Measurements from ENCODE around the gene NKX6-1.

The NKX6-1 gene

GRCh38 chr4:84497504-84498202 lies 1.4 kb downstream of the NKX6-1 start:
- DNase-seq = no peak

- DNase-seq = no peak
Observed at GRCh38 chr4:84496706-84497503, 2.2 kb downstream of the NKX6-1 start.

DNA sequence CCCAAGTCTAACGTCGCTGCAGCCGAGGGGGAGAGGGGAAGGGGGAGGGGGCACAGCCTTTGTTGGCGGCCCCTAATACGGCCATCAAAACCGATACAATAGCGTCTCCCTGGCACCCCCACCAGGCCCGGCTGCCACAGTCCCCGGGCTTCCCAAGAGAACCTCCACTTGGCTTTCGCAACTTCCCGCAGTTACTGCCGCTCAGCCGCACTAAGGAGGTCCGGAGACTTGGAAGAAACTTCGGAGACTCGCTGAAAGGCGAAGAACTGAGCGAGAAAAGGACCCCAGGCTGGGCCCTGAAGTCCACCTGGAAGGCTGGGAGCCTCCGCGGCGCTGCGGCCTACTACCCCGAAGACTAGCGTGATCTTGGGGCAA lies 2.8 kb downstream of the NKX6-1 start:
- no peak for DNase-seq

GRCh38 chr4:84495794-84496261 lies 3.3 kb downstream of the NKX6-1 start:
- no peak for DNase-seq

GRCh38 chr4:84495118-84495793 lies 3.8 kb downstream of the NKX6-1 start:
- no peak for DNase-seq

GRCh38 chr4:84494531-84494930 lies 4.6 kb downstream of the NKX6-1 start:
- no peak for DNase-seq

DNA sequence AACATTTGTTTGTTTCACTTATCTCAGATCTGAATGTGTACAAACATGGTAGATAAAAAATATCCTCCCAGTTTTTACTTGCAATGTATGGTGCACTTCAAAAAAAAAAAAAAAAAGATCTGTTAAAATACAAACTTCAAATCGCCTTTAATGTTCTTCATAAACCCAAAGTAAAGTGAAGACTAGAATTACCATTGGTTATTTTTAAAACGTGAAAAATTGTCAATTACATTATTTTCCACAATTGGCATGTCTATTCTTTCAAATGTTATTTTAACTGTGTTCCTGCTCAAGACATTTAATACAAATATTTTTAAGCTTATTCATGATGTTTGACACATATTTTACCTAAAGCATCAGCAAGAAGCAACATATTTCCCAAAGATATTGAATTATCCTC lies 5.0 kb downstream of the NKX6-1 start:
- no peak for DNase-seq

GRCh38 chr4:84493092-84493850 lies 5.8 kb downstream of the NKX6-1 start:
- no peak for DNase-seq

DNA sequence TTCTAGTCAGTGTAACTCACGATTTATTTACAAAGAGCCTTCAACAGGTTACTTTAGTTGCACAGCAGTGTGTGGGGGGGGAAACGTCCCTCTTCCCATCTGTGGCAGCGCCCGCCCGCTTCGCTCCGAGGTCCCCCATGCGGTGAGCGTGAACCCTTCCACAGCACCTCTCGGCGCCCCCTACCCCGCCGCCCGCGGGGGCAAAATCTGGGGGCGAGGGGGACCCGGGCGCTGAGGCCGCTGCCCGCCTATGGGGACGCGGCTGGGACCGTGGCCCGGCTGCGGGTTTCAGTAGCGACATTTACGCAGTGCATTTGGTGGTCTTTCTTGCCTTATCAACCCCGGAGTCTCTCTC lies 6.4 kb downstream of the NKX6-1 start:
- no peak for DNase-seq

DNA sequence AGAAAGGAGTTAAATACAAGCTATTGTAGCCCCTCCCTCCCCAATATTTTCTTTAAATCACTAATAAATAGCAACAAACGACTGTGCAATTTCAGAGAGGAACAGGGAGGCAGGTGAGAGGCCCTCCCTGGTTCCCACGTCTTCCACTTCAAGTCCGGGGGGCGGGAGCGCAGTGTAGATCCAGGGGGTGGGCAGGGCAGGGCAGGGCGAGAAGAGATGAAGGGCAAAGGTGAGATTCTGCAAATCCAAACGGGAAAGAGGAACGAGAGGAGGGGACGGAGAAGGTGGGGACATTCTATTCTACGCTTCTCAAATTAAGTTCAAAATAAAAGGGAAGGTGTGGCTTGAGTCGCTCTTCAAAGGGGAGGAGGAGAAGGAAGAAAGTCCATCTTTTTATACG lies 6.8 kb downstream of the NKX6-1 start:
- DNase-seq = no peak

DNA sequence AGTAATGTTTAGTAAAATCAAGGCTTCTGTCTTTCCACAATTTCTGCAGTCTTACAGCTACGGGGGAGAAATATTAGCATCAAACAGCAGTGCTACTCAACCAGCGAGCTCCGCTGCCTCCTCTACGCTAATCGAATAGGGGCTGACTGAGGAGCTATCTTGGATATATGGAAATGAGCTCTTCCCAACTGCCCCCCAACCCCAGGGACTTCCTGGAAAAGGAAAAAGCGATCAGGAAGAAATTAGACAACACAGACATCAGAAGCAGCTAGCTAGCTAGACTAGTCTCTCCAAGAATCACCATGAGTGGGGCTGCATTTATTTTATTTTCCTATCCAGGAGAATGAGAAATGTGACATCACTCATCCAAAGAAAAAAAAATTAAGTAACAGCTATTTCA lies 7.6 kb downstream of the NKX6-1 start:
- no peak for DNase-seq

DNA sequence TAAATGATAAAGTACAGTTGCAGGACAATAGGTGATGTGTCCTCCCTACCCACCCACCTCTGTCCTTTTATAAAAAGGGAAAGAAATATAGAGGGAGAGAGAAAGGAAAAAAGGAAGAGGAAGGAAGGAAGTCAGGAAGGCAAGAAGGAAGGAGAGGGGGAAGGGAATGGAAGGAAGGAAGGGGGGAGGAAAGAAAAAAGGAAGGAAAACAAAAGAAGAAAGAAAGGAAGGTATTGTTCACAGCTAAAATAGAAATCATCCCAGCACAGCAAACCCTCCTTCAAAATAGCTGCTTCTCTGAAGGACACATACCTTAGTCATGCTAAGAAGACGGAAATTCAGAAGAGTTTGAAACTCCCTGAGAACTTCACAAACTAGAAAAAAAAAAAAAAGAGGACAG lies 8.4 kb downstream of the NKX6-1 start:
- DNase-seq = no peak

GRCh38 chr4:84484236-84484635 lies 14.9 kb downstream of the NKX6-1 start:
- no peak for DNase-seq

DNA sequence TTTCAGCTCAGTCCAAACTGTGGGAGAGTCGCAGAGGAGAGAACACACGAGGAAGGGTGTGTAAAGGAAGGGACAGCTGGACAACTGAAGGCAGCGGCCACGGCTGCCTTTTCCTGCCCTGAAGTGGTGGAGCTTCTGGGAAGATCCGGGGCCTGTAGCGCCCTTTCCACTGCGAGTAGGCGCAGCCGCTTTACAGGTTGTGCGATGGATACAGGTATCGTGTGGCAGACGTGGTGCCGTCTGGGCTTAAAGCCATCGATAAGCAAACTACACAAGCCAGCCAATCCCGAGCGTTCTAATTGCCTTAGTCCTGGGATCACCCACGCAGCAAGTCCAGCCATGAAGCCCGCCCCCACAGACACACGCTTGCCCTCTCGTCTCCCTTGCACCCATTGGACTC lies 15.4 kb downstream of the NKX6-1 start:
- DNase-seq = no peak

DNA sequence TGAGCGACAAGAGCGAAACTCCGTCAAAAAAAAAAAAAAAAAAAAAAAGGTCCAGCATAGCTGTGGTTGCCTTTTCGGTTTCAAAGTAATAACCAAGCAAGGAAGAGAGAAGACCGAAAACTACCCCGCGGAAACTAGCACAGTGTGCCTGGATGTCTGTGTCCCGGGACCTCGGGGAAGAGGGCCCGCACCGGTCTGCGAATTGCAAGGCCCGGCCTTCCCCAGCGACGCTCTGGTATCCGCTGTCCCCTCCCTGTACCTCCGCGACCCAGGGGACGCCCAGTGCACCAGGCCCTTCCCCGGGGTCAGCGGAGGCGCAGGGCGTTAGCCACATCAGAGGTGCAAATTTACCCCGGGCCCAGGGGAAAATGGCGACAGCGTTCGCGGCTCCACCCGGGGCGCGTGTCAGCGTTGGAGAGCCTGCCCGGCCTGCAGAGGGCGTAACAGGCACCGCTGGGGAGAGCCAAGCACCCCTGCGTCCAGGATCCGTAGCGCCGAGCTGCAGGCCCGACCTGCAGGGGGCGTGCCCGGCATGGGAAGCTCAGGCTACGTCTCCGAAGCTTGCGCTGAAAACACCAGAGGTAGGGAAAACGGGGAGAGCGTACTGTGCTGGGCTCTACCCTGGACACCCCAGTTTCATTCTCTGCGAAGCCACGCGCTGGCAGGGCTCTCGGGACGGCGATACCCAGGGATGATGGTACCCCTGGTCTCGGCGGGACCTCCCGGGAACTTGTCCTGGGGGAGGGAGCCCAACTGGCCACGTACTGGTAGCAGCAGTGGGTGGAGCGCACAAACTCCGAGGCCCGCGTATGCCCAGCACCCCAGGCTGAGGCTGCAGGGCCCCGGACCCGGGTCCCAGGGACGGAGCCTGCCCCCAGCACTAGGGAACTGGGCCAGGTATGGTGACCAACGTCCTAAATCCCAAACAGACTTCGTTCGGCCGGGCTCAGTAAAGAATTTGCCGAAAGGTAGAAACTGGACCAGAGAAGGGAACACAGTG lies 16.2 kb downstream of the NKX6-1 start:
- no peak for DNase-seq

GRCh38 chr4:84481860-84482245 lies 17.2 kb downstream of the NKX6-1 start:
- DNase-seq = no peak

GRCh38 chr4:84481077-84481859 lies 17.8 kb downstream of the NKX6-1 start:
- no peak for DNase-seq

DNA sequence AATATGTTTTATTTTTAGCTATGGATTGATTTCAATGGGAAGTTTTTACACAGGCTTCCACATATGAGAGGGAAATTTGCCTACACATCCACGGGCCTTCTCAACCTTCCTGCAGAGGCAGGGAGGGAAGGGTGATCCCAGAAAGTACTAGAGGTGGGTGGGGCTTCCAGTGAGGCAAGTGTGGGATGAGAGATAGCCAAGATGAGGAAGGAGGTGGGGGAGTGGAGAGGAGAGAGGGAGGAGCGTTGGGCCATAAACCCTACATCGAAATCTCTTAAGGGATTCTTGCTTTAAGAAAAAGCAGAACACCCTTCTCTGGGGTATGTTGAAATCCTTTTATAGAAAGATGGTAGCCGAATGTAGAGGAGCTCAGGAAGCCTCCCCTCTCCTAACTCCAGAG lies 19.0 kb downstream of the NKX6-1 start:
- no peak for DNase-seq

DNA sequence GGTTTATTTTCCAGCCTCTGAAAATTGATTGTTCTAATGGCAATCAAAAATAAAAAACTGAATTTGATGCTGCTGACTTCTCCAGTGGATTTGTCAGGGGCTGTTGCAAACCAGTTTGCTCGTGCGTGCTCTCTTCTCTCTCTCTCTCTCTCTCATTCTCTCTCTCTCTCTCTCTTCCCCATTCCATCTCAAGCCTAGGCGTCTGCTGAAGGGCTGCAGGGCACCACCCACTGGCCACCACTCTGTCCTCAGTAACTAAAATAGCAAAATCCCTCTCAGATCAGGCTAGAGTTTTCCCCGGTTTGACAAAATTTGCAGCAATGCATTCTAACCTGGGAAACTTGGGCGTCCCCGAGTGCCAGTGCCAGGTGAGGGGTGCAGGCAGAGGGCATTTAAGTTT lies 19.4 kb downstream of the NKX6-1 start:
- no peak for DNase-seq

GRCh38 chr4:84477738-84478137 lies 21.4 kb downstream of the NKX6-1 start:
- no peak for DNase-seq

DNA sequence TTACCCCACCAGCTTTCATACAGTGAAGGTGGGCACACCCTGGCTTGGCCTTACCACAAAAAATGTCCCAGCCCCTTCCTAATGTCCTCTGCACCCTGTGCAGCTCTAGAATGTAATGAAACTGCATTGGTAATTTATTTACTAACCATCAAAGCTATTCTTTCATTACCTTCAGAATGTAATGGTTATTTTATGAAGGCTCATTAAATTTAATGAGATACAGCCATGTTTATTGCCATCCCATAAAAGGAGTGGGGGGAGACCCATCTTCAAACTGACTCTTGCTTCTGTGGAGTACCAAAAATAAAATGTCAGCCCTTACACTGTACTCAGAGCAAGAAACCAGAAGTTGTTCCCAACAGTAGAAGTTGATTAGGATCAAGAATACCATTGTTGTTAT lies 25.0 kb downstream of the NKX6-1 start:
- DNase-seq = no peak

Data from stimulated activated CD4-positive, alpha-beta T cell treated with anti-CD3 and anti-CD28 coated beads, Interleukin-4, amount 100 ng/mL, for 24 hours (primary cell).